Measurements from ENCODE around the gene WDPCP. TPM values are rescaled to one million over a fixed set of nuclear protein-coding genes. Genes with fewer than 3 reads are reported as not detected.

The WDPCP gene
- total and polyA plus RNA-seq, 2 of the 4 experiments (the other 2 are of a cell fraction), result 2.2 to 10.2 TPM

- ChIA-PET POLR2A (ENCODE audit: unreplicated experiment) (no interaction called here), CTCF (interaction anchor here (0.6 to 0.8 kb wide), 2 partner anchors 13 to 30 kb away, joined by 3 read pairs; no protein-coding TSS in a partner anchor)
- Histone ChIP-seq H3K27me3 (ENCODE audit: control insufficient read depth, insufficient read depth, low read length) (no peaks in the 10 kb centered on the region), H3K18ac (ENCODE audit: low read depth, low read length) (no peak overlapping the region), H3K4me3 (ENCODE audit: insufficient read depth, low read depth, low read length) (no peak overlapping the region), H3K4ac (ENCODE audit: low read depth, low read length) (no peak overlapping the region), H2BK120ac (ENCODE audit: low read depth, low read length) (no peak overlapping the region), H2AFZ (replicated peaks; ENCODE audit: low read length, poor library complexity) (no peak overlapping the region), H3K9me1 (ENCODE audit: insufficient read depth, low read length) (no peaks in the 10 kb centered on the region), H3K56ac (ENCODE audit: extremely low read depth, insufficient read depth, low read length) (no peak overlapping the region), H2BK15ac (ENCODE audit: low read depth, low read length) (no peak overlapping the region), H3K9ac (ENCODE audit: low read depth, low read length) (no peak overlapping the region), H2BK5ac (ENCODE audit: low read depth, low read length, poor library complexity, severe bottlenecking) (no peak overlapping the region), H3K4me1 (ENCODE audit: control insufficient read depth, insufficient read depth, low read length) (no peaks in the 10 kb centered on the region), H2BK20ac (ENCODE audit: low read depth, low read length) (no peak overlapping the region), H3K14ac (replicated peaks; ENCODE audit: low read depth, low read length) (no peak overlapping the region), H3K23ac (ENCODE audit: low read depth, low read length) (no peak overlapping the region; the same call in 1 of the 2 replicates), H3K9me3 (ENCODE audit: control insufficient read depth, insufficient read depth, low read length) (no peaks in the 10 kb centered on the region), H3K27ac (ENCODE audit: insufficient read depth, low read length) (no peak overlapping the region), H3K4me2 (ENCODE audit: low read depth, low read length) (no peak overlapping the region), H4K8ac (ENCODE audit: low read depth in 2 of 2, low read length in 2 of 2) (no peak overlapping the region), H4K91ac (ENCODE audit: insufficient read depth, low read depth, low read length) (no peak overlapping the region), H4K20me1 (ENCODE audit: insufficient read depth, low read length) (no peaks in the 10 kb centered on the region), H2AK9ac (replicated peaks; ENCODE audit: low read depth, low read length, poor library complexity) (no peak overlapping the region), H4K5ac (ENCODE audit: low read depth, low read length) (no peak overlapping the region), H2AK5ac (ENCODE audit: low read depth, low read length) (no peak overlapping the region), H3K36me3 (ENCODE audit: control insufficient read depth, insufficient read depth, low read length) (no peaks in the 10 kb centered on the region), H3K79me1 (ENCODE audit: low read depth in 1 of 2, low read length in 2 of 2) (no peaks in the 10 kb centered on the region)
- intact Hi-C loops (cut with micrococcal nuclease), result no loop called here
- no peak for DNase-seq
- dilution Hi-C loops (cut with HindIII; ENCODE audit: low sequenced_read_pairs, unreplicated experiment), result no loop called here
- in situ Hi-C loops (cut with MboI; ENCODE audit: low sequenced_read_pairs), result loop anchor here (25.0 kb wide), 1 partner anchor 88 kb away; no protein-coding TSS in a partner anchor
- no peak for TF ChIP-seq MXI1 (IDR thresholded peaks at IDR 0.05; ENCODE audit: borderline replicate concordance, low read depth, low read length)
- no peak for TF ChIP-seq RFX5 (IDR thresholded peaks at IDR 0.05; ENCODE audit: low read depth, low read length)
- no peak for TF ChIP-seq USF2 (IDR thresholded peaks at IDR 0.05; ENCODE audit: low read depth, low read length)
- no peak for TF ChIP-seq RAD21 (IDR thresholded peaks at IDR 0.05; ENCODE audit: low read length)
- TF ChIP-seq BHLHE40 (IDR thresholded peaks at IDR 0.05; ENCODE audit: low read depth, low read length), result no peak
- no peak for TF ChIP-seq ELK1 (IDR thresholded peaks at IDR 0.05; ENCODE audit: borderline replicate concordance, low read depth, low read length)
- TF ChIP-seq CTCF (conservative IDR thresholded peaks at IDR 0.05; ENCODE audit: low read depth, low read length), result no peak
- no peak for TF ChIP-seq FOS (IDR thresholded peaks at IDR 0.05; ENCODE audit: low read depth, low read length)
- no peak for TF ChIP-seq SMC3 (IDR thresholded peaks at IDR 0.05; ENCODE audit: low read depth, low read length)
- no peak for TF ChIP-seq MAFK (IDR thresholded peaks at IDR 0.05; ENCODE audit: low read depth, low read length)
- no peak for TF ChIP-seq CEBPB (IDR thresholded peaks at IDR 0.05; ENCODE audit: low read depth, low read length)
- no peak for TF ChIP-seq POLR2A (IDR thresholded peaks at IDR 0.05; ENCODE audit: low read depth, low read length)
- TF ChIP-seq CHD1 (IDR thresholded peaks at IDR 0.05; ENCODE audit: low read depth, low read length), result no peak
- TF ChIP-seq NFE2L2 (IDR thresholded peaks at IDR 0.05; ENCODE audit: low read depth, low read length), result no peak
- TF ChIP-seq RCOR1 (IDR thresholded peaks at IDR 0.05; ENCODE audit: insufficient replicate concordance, low read length), result no peak
- no peak for TF ChIP-seq MAZ (IDR thresholded peaks at IDR 0.05; ENCODE audit: borderline replicate concordance, low read depth, low read length)
- no TSS peak for BruUV-seq (replicated peaks)
- ATAC-seq (ENCODE audit: low read depth), result no peak
- WGBS, 2 experiments (ENCODE audit: extremely low coverage in 2 of 2, insufficient read length in 1 of 2), result no CpG with 5 or more reads among the region's 2 CpGs
Observed at GRCh38 chr2:63124218-63124617, 464.1 kb downstream of the WDPCP start.

All from IMR-90 (cell line).